CD14-positive monocyte (primary cell): ENCODE data around the gene SIK3. TPM values are rescaled to one million over a fixed set of nuclear protein-coding genes. Genes with fewer than 3 reads are reported as not detected.

Experiments
- DNase-seq, 3 donors: peaks; one replicate each; pipeline ENCODE4 v3.0.0-alpha.2; 2011 to 2022
- H2AFZ ChIP-seq: 2 replicates; pipeline ENCODE4 v1.6.0; 2012; ENCODE audit warnings: mild to moderate bottlenecking, low read depth, low read length, inconsistent platforms; ENCODE audit not compliant: insufficient read depth, poor library complexity, severe bottlenecking
- H3K27ac ChIP-seq, 2 donors: 1 replicate in 1 of 2; 2 replicates in 1 of 2; pipeline ENCODE4 v1.5.1; 2012 to 2013; ENCODE audit warnings: low read length in 2 of 2, control low read depth in 1 of 2, inconsistent platforms in 1 of 2, low read depth in 1 of 2, mild to moderate bottlenecking in 1 of 2
- H3K27me3 ChIP-seq, 2 donors: one replicate each; pipeline versions ENCODE4 v1.6.0 to v1.6.1; 2011 to 2013; ENCODE audit warnings: low read length in 2 of 2; ENCODE audit not compliant: control insufficient read depth in 2 of 2, insufficient read depth in 2 of 2
- H3K36me3 ChIP-seq, 2 donors: replicated peaks in 1 of 2; 1 replicate in 1 of 2; 2 replicates in 1 of 2; pipeline versions ENCODE4 v1.5.1 to v1.6.1; 2012 to 2013; ENCODE audit warnings: low read length in 2 of 2, control low read depth in 1 of 2, inconsistent platforms in 1 of 2, mild to moderate bottlenecking in 1 of 2; ENCODE audit not compliant: insufficient read depth in 2 of 2, control insufficient read depth in 1 of 2
- H3K4me1 ChIP-seq, 2 donors: 1 replicate in 1 of 2; 2 replicates in 1 of 2; pipeline versions ENCODE4 v1.5.1 to v1.6.1; 2012 to 2013; ENCODE audit warnings: low read length in 2 of 2, control low read depth in 1 of 2, inconsistent platforms in 1 of 2, mild to moderate bottlenecking in 1 of 2, moderate library complexity in 1 of 2; ENCODE audit not compliant: insufficient read depth in 2 of 2, control insufficient read depth in 1 of 2
- H3K4me2 ChIP-seq: replicated peaks from 2 replicates; pipeline ENCODE3; 2012; ENCODE audit warnings: low read length, moderate library complexity, mild to moderate bottlenecking; ENCODE audit not compliant: poor library complexity, severe bottlenecking; ENCODE audit errors: extremely low read depth
- H3K4me3 ChIP-seq, 3 experiments: fragments of 200-600 bp in 1 of 3; sonication (generic) in 1 of 3; replicated peaks in 1 of 3; 1 replicate in 2 of 3; 2 replicates in 1 of 3; pipeline ENCODE4 v1.5.1; 2011 to 2013; ENCODE audit warnings: low read length in 3 of 3, mild to moderate bottlenecking in 3 of 3, control low read depth in 2 of 3, low read depth in 2 of 3, inconsistent platforms in 1 of 3, moderate library complexity in 1 of 3
- H3K79me2 ChIP-seq: 2 replicates; pipeline ENCODE4 v1.6.0; 2012; ENCODE audit warnings: mild to moderate bottlenecking, control low read depth, inconsistent platforms, low read length, moderate library complexity; ENCODE audit not compliant: insufficient read depth
- H3K9ac ChIP-seq: 2 replicates; pipeline ENCODE4 v1.6.0; 2017; ENCODE audit warnings: low read length, mild to moderate bottlenecking; ENCODE audit not compliant: insufficient read depth, poor library complexity, severe bottlenecking
- H3K9me3 ChIP-seq, 2 donors: replicated peaks in 1 of 2; 1 replicate in 1 of 2; 2 replicates in 1 of 2; pipeline versions ENCODE4 v1.5.1 to v1.6.1; 2012 to 2013; ENCODE audit warnings: low read length in 2 of 2, control low read depth in 1 of 2; ENCODE audit not compliant: control insufficient read depth in 1 of 2, insufficient read depth in 1 of 2
- H4K20me1 ChIP-seq: 2 replicates; pipeline ENCODE4 v1.6.0; 2012; ENCODE audit warnings: mild to moderate bottlenecking, low read length, control low read depth, moderate library complexity; ENCODE audit not compliant: insufficient read depth
- H3K27ac Mint-ChIP-seq, 7 donors: one replicate each; pipeline ENCODE4 v1.8.0; 2020; ENCODE audit warnings: mild to moderate bottlenecking in 7 of 7, mixed read lengths in 7 of 7, moderate library complexity in 6 of 7, inconsistent platforms in 2 of 7
- H3K27me3 Mint-ChIP-seq, 3 donors: one replicate each; pipeline ENCODE4 v1.8.0; 2021 to 2022; ENCODE audit warnings: low read depth in 3 of 3, mild to moderate bottlenecking in 3 of 3, mixed read lengths in 3 of 3, moderate library complexity in 3 of 3, inconsistent platforms in 1 of 3
- H3K36me3 Mint-ChIP-seq, 2 donors: one replicate each; pipeline ENCODE4 v1.8.0; 2020; ENCODE audit warnings: mixed read lengths in 2 of 2, inconsistent platforms in 1 of 2, mild to moderate bottlenecking in 1 of 2
- H3K4me1 Mint-ChIP-seq: one replicate; pipeline ENCODE4 v1.8.0; 2020; ENCODE audit warnings: mild to moderate bottlenecking, mixed read lengths
- H3K4me3 Mint-ChIP-seq, 2 donors: one replicate each; pipeline ENCODE4 v1.8.0; 2020; ENCODE audit warnings: mild to moderate bottlenecking in 2 of 2, mixed read lengths in 2 of 2, moderate library complexity in 1 of 2
- H3K9me3 Mint-ChIP-seq, 7 donors: one replicate each; pipeline ENCODE4 v1.8.0; 2020 to 2022; ENCODE audit warnings: mixed read lengths in 7 of 7, mild to moderate bottlenecking in 6 of 7, moderate library complexity in 6 of 7, inconsistent platforms in 2 of 7
- WGBS: methylation state at CpG from one replicate; pipeline ENCODE4 v1.1.5; 2013; ENCODE audit warnings: missing lambda C conversion rate; ENCODE audit not compliant: insufficient coverage; 5-methylcytosine and 5-hydroxymethylcytosine counted together
- intact Hi-C, 2 donors: fragments of 100-400 bp; cut with micrococcal nuclease; formaldehyde crosslinking; loops; one replicate each; pipeline versions ENCODE4 v1.15.0 to v1.15.1; 2023
- polyA plus RNA-seq, 3 donors: library from polyadenylated mRNA; depleted of rRNA in 1 of 3; unstranded in 2 of 3; stranded (reverse) in 1 of 3; fragments of 300-500 nt in 2 of 3; fragments of >200 nt in 1 of 3; fragmentation: Illumina TruSeq in 2 of 3; gene quantifications; 1 replicate in 2 of 3; 2 replicates in 1 of 3; pipeline ENCODE4 v1.2.3, GENCODE V29; 2012 to 2021
- TF ChIP-seq, protein P1 (sequence below): fragments of 200-600 bp; IDR thresholded peaks from one replicate; pipeline ENCODE4 v1.8.0; 2022; ENCODE audit warnings: antibody characterized with exemption, mild to moderate bottlenecking

The SIK3 gene
- polyA plus RNA-seq, 3 donors: 18.3 to 142 (median 20.0) TPM

DNA sequence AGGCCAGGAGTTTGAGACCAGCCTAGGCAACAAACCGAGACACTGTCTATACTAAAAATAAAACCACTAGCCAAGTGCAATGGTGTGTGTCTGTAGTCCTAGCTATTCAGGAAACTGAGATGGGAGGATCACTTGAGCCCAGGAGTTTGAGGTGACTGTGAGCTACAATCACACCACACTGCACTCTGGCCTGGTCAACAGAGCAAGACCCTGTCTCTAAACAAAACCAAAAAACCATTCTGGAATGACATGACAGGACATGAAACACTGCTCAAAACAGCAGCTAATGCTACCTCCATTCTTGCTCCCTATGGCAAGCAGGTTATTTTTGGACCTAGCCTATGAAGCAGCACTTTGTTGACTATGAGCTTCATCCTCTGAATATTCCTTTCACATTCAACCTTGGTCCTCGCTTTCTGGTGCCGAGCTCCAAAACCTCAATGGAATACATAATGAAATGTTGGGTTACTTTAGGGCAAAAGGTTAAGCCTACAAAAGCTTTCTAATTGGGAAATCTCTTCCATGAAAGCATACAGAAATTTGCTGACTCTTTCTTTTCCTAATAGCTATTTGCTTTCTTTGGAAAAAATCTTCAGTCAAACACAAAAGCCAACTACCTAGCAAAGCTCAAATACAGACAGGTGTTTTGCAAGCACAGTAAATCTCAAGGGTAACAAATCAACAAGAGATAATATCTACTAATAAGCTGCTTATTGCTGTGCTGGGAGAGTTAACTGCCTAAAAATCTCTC, 21.1 kb downstream of the SIK3 start:
- no peak overlapping the region for H3K9ac ChIP-seq
- H3K36me3 ChIP-seq: no peaks in the 10 kb centered on the region
- no peak overlapping the region for H2AFZ ChIP-seq
- TF ChIP-seq, protein P1, sequence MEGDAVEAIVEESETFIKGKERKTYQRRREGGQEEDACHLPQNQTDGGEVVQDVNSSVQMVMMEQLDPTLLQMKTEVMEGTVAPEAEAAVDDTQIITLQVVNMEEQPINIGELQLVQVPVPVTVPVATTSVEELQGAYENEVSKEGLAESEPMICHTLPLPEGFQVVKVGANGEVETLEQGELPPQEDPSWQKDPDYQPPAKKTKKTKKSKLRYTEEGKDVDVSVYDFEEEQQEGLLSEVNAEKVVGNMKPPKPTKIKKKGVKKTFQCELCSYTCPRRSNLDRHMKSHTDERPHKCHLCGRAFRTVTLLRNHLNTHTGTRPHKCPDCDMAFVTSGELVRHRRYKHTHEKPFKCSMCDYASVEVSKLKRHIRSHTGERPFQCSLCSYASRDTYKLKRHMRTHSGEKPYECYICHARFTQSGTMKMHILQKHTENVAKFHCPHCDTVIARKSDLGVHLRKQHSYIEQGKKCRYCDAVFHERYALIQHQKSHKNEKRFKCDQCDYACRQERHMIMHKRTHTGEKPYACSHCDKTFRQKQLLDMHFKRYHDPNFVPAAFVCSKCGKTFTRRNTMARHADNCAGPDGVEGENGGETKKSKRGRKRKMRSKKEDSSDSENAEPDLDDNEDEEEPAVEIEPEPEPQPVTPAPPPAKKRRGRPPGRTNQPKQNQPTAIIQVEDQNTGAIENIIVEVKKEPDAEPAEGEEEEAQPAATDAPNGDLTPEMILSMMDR: no peak
- peaks cover 100% of the 10 kb centered on the region for H3K79me2 ChIP-seq
- intact Hi-C loops: no loop called here
- H3K27me3 ChIP-seq: no peaks in the 10 kb centered on the region
- no peak overlapping the region for H3K4me3 ChIP-seq
- peaks cover 50 to 85% of the 10 kb centered on the region in 2 donors for H3K4me1 ChIP-seq
- Mint-ChIP-seq H3K4me3 (no peak overlapping the region), H3K36me3 (peaks cover 0 to 3% of the 10 kb centered on the region in 2 donors), H3K27ac (no peak overlapping the region), H3K27me3 (no peaks in the 10 kb centered on the region), H3K4me1 (peaks cover 67% of the 10 kb centered on the region), H3K9me3 (no peaks in the 10 kb centered on the region)
- H3K27ac ChIP-seq: peak overlapping the region in 1 of 2 donors; percentile 1
- H4K20me1 ChIP-seq: peaks cover 100% of the 10 kb centered on the region
- DNase-seq: no peak
- WGBS: no CpG with 5 or more reads among the region's 3 CpGs
- H3K4me2 ChIP-seq: no peak overlapping the region
- no peaks in the 10 kb centered on the region for H3K9me3 ChIP-seq

DNA sequence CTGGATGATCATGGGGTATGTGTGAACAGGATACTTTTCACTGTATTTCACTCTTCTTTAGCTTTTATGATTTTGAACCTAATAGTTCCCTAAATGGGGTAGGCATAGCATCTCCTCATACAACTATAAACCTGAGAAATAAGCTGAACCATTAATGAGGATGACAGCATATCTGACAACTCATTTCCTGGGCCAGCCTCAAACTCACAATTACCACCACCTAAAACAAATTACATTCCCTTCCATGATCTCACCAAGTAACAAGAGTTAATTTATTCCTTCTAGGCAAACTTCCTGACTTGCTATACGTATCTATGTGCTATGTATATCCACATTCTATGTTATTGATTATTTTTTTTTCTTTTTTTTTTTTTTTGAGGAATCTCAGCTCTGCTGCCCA, 23.0 kb downstream of the SIK3 start:
- Histone ChIP-seq H3K27me3 (no peaks in the 10 kb centered on the region), H2AFZ (no peak overlapping the region), H3K4me1 (peaks cover 62 to 89% of the 10 kb centered on the region in 2 donors), H3K4me3 (no peak overlapping the region), H3K4me2 (no peak overlapping the region), H3K9me3 (no peaks in the 10 kb centered on the region), H4K20me1 (peaks cover 100% of the 10 kb centered on the region), H3K79me2 (peaks cover 100% of the 10 kb centered on the region), H3K36me3 (no peaks in the 10 kb centered on the region), H3K9ac (no peak overlapping the region), H3K27ac (peak overlapping the region in 1 of 2 donors; percentile 36)
- DNase-seq: peak; percentile 28 to 50 (median 35)
- Mint-ChIP-seq H3K27ac (peak overlapping the region in 6 of 7 donors; percentile 3 to 79 (median 52)), H3K4me1 (peaks cover 62% of the 10 kb centered on the region), H3K9me3 (no peaks in the 10 kb centered on the region), H3K4me3 (no peak overlapping the region), H3K36me3 (no peaks in the 10 kb centered on the region), H3K27me3 (no peaks in the 10 kb centered on the region)
- WGBS: no CpG with 5 or more reads among the region's 1 CpG
- intact Hi-C loops: no loop called here
- TF ChIP-seq, protein P1: no peak
